HCEC 1CT (cell line): ENCODE measurements around the gene DLG2.
A peak's percentile ranks its signal among the peaks of the same experiment; 100 is the strongest.

ENCODE experiments used
- DNase-seq: peaks from one replicate; pipeline ENCODE4 v3.0.0-alpha.2; 2017

The DLG2 gene

DNA sequence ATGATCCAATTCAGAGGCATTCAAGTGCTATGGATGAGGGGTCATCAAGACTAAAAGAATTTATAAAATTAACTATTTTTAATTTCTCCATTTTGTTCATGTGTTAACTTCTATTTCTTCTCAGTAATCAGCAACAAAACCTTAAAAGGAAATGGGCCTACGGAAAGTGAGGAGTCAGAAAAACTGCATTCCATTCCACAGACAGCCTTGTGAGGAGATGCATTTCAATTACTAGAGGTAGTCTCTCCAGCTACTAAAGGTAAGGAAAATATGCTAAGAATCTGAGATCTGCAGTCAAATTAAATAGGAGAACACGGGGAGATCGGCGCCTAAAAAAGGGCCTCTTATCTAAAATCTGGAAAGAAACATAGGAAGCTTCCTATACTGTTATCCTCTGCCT, 661.7 kb downstream of the DLG2 start:
- no peak for DNase-seq

DNA sequence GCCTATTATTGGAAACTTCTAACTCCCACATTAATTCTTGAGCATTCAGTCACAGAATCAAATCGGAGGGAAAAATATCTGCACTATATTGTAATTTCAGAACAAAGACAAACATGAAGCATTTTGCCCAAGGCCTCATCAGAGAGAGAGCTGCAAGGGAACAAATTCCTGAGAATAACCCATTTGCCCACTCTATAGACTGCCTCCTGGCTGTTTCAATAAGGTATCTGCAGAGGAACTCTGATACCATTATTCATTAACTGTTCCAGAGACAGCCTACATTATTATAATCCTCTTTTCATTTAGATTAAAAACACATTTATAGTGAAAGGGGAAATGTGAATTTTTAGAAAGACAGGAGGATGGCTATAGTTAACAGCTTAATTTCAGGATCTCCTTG, 663.9 kb downstream of the DLG2 start:
- DNase-seq, result no peak

DNA sequence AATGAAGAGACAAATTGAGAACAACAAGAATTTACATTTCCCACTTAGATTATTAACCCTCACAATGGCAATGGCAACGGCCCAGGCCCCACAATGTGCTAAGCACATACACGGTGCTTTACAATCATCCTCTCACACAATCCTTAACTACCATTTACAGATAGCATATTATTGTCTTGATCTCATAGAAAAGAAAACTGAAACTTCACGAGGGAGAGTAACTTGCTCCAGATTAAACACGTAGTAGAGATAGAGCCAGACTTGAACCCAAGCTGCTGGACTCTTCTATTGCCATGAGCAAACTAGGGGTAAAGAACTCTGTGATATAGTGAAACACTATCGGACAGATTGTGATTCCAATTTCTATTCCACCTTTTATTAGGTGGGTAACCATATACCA, 665.1 kb downstream of the DLG2 start:
- DNase-seq, result no peak

DNA sequence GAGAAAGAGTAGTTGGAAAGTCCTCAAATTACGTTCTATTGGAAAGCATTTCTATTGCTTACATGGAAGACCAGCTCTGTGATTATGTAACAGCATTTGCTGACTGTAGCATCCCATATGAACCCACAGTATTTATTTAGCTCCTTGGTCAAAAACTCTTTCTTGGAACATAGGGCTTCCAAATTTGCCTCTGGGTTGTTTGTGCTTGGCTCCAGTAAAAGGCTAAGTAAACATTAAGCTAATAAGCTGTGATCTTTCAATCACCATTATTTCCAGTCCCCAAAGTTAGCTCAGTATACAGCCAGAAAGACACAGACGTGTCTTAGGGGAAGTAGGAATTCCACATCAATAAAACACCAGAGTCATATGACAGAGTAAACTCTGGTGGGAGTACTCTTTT, 668.8 kb downstream of the DLG2 start:
- DNase-seq, result no peak

DNA sequence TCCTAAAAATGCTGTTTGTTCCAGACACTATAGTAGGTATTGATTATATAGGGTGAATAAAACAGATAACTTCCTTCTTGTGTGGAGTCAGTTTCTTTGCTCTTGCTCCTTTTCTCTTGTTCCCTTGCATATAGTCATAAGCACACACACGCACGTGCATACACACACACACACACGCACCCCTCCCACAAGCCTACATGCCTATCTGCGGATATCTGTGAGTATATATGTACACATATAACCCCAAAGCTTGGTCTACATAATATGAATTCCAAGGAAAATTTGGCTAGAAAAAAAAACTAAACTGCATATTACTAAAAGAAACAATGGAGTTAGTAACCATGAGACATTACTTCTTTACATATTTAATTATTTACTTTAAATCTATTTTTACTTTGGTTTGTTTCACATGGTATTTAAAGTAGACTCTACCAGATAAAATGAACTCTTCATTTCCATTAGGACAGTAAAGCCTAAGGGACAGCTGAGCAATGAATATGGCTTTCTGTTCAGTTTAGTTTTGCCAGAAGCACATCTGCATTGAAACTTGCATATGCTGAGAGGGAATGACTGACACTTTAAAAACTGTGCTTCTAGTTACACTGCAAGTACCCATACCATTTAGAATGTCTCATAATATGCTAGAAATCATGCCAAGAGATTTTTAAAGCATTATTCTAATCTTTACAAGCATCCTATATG, 676.4 kb downstream of the DLG2 start:
- no peak for DNase-seq

DNA sequence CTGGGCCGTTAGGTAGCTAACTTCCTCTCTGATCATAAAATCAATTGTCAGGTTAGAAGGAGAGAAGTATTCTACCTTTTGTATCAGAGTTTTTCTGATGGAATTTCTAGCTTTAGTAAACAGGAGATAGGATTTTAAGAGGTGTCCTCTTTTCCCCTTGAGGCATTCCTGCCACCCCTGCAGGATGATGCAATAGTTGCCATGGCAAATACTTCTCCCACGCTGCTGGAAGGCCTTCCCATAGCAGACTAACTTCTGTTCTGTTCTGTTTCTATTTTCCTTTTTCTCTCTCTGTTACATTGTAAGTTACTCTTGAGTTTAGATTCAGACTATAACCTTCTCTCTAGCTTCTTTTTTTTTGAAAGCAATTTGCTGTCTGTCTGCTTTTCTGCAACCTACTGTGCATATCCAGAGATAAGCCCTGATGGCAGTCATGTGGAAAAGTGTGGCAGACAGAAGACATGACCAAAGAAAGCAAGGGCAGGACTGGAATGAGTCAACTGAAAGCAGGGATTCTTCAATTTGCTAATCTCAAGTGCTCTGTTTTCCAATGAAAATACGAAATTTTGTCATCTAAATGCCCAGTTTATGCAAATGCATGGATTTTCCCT, 679.1 kb downstream of the DLG2 start:
- no peak for DNase-seq

DNA sequence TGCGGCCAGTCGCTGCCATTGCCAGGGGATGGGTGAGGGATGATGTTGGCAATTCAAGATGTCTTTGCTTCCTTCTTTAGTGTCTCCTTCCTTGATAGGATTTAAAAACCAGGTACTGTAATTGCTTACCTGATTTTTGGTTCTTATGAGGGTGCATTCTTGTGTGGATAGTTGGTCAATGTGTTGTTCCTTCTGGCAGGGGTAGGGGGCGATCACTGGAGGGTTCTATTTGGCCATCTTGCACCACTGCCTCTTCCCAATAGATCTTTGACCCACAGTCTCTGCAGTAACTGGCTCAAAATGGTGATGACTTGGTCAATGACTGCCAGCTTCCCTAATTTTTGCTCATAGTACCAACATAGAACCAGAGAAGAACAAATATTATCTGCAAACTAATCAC, 680.1 kb downstream of the DLG2 start:
- no peak for DNase-seq

DNA sequence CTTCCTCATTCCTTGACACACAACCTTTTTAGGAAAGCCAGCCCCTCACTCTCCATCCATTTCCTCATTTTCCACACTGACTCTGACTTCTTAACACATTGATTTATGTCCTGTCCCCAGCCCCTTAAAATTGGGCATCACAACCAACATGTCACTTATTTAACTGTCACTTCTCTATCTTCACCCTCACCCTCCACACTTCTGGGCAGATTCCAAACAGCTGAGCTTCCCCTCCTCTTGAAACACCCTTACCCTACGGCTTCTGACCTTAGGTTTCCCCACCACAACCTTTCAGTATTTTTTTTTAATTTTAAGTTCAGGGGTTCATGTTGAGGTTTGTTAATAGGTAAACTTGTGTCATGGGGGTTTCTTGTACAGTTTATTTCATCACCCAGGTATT, 696.3 kb downstream of the DLG2 start:
- DNase-seq, result no peak

DNA sequence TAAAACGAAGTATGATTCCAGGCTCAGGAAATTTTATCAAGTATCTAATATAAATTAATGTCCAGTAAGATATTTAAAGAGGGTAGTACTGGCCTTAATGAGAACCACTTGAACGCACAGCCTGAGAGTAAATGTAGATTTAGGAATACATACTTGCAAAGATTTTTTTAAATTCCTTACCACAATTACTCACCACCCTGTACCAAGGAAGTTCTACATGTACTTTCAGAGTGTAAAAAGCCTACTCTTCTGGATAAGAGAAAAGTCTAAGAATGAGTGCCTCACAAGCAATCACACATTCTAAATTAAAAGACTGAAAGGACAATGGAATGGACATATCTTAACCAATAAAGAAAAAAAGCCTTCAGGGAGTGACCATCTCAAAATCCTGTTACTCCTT, 697.4 kb downstream of the DLG2 start:
- DNase-seq, result no peak

DNA sequence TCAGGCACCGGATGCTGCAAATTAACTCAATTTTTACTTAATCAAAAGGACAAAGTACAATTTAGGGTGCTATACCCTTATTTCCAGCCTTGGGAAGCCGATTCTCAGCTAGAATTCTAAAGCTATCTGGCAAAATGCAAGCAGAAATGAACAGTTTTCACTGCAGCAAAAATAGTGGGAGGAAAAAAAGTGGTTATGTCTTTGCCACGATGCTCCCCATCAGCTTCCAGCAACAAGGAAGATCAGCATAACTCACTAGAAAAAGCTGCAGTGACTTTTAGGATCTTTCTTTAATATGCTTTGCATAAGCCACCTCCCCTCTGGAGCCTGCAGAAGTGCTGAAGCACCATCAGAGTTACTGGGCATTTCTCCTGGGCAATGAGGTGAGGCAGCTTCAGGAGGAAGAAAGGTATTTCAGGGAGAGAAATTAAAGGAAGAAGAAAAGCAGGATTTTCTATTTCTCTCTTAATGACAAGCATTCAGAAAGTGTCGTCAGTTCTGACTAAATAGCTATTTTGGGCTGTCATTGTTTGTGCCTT, 702.9 kb downstream of the DLG2 start:
- no peak for DNase-seq

DNA sequence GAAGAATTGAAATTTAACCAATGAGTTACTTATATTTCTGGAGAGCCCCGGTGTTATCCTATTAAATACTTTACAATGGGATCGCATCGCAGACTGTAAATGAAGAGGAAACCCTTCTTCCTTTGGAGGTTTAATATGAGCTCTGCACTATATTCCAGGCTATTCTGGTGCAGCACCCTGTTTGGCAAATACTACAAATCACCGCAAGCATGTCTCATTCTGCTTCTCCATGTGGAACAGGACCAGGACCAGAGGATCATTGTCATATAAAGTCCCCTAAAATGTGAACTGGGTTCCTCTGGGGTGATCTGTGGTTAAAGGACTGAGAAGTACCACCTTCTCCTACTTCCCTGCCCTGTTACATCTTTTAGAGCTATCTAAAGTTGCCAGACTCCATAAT, 703.7 kb downstream of the DLG2 start:
- DNase-seq, result no peak

DNA sequence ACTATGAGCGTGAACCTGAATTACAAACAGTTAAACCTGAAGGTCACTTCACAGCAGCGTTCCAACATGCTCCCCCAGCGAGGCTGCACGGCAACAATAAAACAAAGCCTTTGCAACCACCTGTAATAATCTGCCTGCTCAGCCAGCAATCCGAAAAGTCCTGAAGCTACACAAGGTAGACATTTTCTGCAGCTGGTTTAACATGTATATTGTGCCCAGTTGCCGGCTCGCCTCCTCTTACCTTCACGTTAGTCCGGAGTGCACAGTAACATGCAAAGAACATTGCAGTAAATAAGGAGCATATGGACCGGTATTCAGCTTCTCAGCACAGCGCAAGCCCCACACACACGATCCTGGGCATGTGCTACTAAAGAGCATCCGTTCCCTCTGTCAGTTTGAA, 704.3 kb downstream of the DLG2 start:
- no peak for DNase-seq

DNA sequence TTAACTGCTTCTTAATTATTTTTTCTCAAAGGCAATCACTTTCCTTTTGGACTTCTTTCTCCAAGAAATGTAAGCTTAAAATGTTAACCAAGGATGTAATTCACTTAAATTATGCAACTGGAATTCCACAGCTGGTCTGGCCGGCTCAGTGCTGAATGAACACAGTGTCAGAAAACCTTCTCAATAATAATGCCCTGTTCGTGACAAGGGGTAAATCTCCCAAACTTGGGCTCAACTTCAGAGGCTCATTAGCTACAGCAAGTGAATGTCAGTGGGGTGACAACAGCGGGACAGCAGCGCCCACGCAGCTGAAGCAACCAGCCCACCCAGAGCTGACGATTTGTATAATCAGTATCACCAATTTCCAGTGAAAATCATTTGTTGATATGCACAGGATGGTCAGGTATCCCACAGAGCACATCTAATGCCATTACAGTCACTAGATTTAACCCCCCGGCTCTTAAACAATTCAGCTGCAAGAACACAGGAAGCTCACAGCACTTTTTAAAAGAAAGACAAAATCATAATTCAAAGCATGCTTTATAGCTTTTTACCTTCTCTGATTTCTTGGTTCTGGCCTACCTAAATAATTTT, 704.8 kb downstream of the DLG2 start:
- no peak for DNase-seq

DNA sequence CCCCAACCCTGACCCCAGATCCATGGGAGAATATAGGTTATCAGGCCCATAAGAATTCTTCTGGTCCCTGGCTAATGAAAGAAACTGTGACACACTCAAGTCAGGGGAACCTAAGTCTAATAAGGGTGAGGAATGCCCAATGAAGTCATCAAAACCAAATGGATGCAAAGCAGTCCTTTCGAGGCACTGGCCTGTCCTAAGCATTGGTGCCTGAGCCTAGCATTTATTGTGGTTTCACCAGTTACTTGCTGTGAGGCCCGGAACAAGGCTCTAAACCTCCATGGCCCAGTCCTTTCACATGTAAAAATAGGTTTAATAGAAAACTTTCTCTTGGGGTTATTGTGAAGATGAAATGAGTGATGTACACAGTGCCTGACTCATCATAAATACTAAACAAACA, 712.6 kb downstream of the DLG2 start:
- no peak for DNase-seq

DNA sequence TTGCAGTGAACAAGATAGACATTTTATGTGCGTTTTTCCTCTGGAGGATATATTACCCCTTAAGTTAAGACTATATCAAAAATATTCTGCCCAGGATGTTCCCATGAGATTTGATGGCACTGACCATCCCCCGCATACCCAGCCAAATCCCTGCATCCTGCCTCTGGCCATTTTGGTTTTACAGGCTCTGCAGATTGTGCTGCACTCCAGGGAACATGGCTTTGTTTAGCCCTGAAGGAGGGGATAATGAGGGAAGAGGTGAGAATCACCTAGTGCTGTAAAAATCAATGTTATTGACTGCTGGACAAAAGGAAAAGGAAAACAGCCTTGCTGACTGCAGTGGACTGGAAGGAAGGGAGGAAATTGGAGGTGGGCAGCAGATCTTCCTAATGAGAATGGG, 717.4 kb downstream of the DLG2 start:
- no peak for DNase-seq

DNA sequence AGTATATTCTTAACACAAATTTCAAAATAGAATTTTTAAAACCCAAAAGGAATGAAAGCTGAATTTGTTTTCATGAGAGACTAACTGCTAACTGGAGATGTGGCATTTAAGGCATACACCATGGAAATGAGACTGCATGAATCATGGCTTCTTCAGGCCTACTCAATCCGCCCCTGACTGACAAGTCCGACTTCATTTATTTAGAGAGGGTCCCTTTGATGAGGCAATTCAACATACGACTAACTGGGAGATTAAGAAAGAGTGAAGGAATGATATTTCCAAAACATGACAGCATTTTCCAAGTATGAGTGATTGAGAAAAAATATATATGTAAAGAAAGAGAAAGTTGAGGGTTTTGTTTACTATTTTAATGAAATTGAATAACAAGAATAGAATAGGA, 720.1 kb downstream of the DLG2 start:
- DNase-seq, result peak; percentile 90

DNA sequence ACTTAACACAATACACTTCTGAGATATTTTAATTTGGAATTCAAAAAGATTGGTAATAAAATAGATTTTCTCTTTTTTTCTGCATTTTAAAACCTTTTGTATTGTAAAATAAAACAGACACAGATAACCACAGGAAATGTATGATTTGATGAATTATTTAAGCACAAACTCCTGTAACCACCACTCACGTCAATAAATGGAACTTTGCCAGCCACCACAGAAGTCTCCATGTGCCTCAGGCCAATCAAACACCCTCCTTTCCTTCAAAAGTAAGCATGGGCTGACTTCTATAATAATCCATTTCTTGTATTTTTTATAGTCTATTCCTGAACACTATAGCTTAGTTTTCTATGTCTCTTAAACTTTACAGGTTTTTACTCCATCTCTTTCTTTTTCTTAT, 721.7 kb downstream of the DLG2 start:
- DNase-seq, result peak; percentile 55

DNA sequence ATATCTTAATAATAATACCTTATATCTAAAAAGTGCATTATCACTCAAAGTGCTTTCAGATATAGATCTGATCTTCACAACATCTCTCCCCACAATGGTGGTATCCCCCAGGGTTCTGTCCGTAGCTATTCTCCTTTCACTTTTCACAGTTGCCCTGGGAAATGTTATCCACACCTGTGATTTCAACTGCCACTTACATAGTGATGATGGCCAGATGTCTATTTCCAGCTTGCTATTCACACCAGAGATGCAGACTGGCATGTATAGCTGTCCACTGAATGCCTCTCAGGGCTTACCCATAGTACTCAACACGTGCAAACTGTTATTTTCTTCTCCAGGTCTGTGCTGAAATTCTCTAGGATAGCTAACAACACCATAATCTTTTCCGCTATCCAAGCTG, 724.7 kb downstream of the DLG2 start:
- DNase-seq, result no peak

DNA sequence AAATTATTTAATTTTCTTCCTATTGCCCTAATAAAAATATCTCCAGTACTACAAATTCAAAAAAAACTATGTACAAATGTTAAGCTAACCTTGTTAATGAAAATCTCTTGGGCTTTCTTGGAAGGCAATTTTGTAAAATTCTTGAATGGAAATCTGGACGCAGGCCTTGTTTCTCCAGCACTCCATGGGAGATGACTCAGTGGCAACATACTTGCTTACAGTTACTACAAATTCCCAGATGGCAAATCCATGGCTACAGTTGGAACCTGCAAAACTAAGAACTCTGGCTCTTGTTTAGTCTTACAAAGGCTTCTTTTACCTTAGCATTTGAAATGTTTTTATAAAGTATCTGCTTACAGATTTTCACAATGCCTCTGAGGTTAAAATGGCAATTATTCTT, 725.2 kb downstream of the DLG2 start:
- peak; percentile 63 for DNase-seq

DNA sequence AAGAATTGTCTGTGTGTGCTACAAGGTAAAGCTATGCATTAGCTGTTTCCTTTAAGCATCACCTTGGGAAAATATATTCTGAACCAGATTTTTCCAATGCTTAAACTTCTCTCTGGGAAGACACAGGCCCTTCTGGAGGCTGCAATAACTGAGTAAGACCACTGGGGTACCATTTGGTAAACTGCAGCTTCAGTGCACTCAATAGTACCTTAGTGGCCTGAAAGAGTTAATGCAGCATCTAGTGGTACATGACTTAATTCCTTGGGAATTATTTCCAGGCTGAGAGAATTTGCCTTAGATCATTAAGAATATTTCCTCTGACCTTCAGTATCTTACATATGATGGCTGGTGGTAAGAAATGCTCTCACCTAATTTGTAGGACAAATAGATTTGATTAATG, 727.4 kb downstream of the DLG2 start:
- peak; percentile 65 for DNase-seq

DNA sequence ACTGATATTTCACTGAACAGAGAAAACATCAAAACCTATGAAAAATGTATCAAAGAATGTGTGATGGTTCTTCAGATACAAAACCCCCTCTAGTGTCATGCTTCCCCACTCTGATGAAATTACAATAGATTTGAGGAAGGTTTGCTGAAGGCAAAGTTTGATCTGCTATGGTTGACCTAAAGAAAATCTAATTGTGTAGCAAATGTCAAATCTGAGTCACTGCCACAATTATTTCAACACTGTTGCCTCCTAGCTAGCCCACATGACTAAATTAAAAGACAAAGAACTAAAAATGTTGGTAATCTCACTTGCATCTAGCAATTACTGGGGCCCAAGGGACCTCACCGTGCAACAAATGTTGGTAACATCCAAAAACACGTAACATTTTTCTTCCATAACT, 728.0 kb downstream of the DLG2 start:
- DNase-seq, result peak; percentile 55

DNA sequence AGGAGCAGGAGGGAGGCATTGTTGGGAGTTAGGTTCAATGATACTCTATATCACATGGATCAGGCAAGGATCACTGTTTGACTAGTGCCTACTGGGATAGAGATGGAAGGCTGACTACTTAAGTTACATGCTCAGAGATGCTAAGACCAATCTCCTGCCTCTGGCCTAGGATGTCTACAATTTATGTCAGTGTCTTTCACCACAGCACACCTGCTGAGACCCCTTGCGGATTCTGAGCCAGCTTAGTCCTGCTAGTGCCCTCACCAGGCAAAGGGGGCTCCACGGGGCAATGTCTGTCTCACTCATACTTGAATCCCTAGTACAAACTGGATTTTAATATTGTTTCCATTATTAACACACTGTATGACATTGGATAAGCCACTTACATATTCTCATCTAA, 732.5 kb downstream of the DLG2 start:
- DNase-seq, result no peak

DNA sequence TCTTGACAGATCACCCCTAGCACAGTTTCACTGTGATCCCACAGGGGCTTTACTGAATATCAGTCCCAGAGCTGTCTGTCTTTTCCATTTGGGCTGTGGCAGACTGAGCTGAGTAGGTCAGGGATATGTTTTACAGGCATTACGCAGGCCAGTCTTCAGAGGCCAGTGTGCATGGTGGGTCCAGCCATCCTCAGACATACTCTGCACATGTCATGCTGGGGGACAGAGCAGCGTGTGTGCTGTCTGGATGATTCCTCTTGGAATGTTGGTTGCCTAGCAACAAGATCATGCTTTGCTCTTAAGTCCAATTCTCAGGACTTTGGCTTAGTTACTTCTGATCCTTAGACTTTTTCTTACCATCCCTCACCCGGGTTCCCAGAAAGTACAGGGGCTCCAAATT, 736.5 kb downstream of the DLG2 start:
- no peak for DNase-seq

DNA sequence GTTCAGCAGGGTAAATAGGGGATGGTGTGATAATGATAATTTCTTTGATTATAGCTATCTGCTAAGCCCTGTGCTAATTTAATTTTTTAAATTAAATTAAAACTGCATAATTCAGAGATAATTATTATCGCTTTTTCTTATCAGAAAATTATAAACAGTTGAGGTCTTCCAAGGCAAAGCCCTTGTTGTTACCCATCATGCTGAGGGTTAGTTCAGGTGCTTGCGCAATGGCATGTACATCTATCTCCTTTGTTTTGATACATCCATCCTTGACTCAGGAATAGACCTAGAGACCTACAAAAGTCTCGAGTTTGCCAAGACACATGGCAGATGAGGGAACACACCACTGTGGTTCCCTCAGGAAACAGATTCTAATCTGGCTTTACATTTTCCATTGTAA, 737.6 kb downstream of the DLG2 start:
- DNase-seq, result no peak
